ENCODE data around the gene SLC23A3.

DNA sequence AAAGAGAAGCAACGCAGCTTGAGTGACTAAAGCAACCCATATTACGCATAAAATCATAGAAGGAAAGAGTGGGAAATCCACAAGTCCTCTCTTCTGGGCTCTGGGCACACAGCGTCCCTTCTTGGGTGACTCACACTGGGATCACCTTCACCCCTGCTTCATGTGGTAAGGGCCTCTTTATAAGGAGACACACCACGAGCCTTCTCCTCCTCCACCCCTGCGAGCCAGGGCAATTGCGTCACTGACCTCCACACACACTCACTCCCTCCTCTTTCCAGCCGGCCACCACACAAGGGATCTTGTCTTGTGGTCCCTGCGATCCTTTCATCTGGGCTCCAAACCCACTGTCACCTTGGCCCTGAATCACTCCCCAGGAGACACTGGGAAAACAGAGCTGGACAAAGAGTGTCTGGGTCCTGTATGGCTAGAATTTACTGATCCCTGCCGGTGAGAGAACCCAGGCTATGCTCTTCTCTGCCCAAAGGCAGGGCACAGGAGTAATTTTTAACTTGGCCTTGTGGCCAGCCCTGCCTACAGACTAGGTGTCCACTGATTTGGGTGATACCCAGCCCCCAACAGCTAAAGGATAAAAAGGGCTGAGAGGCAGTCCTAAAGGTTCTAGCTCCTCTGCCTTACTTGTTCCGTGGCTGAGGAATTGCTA lies 44.5 kb downstream of the SLC23A3 start:
- TF ChIP-seq, protein P1, sequence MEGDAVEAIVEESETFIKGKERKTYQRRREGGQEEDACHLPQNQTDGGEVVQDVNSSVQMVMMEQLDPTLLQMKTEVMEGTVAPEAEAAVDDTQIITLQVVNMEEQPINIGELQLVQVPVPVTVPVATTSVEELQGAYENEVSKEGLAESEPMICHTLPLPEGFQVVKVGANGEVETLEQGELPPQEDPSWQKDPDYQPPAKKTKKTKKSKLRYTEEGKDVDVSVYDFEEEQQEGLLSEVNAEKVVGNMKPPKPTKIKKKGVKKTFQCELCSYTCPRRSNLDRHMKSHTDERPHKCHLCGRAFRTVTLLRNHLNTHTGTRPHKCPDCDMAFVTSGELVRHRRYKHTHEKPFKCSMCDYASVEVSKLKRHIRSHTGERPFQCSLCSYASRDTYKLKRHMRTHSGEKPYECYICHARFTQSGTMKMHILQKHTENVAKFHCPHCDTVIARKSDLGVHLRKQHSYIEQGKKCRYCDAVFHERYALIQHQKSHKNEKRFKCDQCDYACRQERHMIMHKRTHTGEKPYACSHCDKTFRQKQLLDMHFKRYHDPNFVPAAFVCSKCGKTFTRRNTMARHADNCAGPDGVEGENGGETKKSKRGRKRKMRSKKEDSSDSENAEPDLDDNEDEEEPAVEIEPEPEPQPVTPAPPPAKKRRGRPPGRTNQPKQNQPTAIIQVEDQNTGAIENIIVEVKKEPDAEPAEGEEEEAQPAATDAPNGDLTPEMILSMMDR (IDR thresholded peaks at IDR 0.05), result no peak
- TF ChIP-seq EZH2 (IDR thresholded peaks at IDR 0.05) (no peak), EZH2phosphoT487 (IDR thresholded peaks at IDR 0.05) (no peak)
